IMR-90 (cell line): Measurements from ENCODE around the gene ZMIZ1.

Experiments
- BHLHE40 ChIP-seq: fragments of 150-350 bp; IDR thresholded peaks from 2 replicates; pipeline ENCODE4 v1.6.1; 2016; ENCODE audit warnings: mild to moderate bottlenecking, low read depth, low read length
- CEBPB ChIP-seq: IDR thresholded peaks from 2 replicates; pipeline ENCODE4 v1.6.1; 2012; ENCODE audit warnings: low read depth, low read length, improper control_type of control experiment
- CTCF ChIP-seq: conservative IDR thresholded peaks from 2 replicates; pipeline ENCODE4 v1.5.1; 2012; ENCODE audit warnings: mild to moderate bottlenecking, low read depth, low read length, improper control_type of control experiment
- ELK1 ChIP-seq: fragments of 150-350 bp; IDR thresholded peaks from 2 replicates; pipeline ENCODE4 v1.6.1; 2016; ENCODE audit warnings: low read depth, mild to moderate bottlenecking, low read length, moderate library complexity, borderline replicate concordance
- FOS ChIP-seq: fragments of 150-350 bp; IDR thresholded peaks from 2 replicates; pipeline ENCODE4 v1.6.1; 2016; ENCODE audit warnings: low read depth, low read length
- MAZ ChIP-seq: IDR thresholded peaks from 2 replicates; pipeline ENCODE4 v1.6.1; 2012; ENCODE audit warnings: low read depth, mild to moderate bottlenecking, low read length, improper control_type of control experiment, moderate library complexity, borderline replicate concordance
- MXI1 ChIP-seq: IDR thresholded peaks from 2 replicates; pipeline ENCODE4 v1.6.1; 2012; ENCODE audit warnings: low read depth, mild to moderate bottlenecking, low read length, moderate library complexity, borderline replicate concordance
- POLR2A ChIP-seq: IDR thresholded peaks from 2 replicates; pipeline ENCODE4 v1.6.1; 2012; ENCODE audit warnings: mild to moderate bottlenecking, low read depth, low read length
- RFX5 ChIP-seq: IDR thresholded peaks from 2 replicates; pipeline ENCODE4 v1.8.0; 2012; ENCODE audit warnings: low read depth, mild to moderate bottlenecking, low read length, moderate library complexity
- SMC3 ChIP-seq: fragments of 150-350 bp; IDR thresholded peaks from 2 replicates; pipeline ENCODE4 v1.6.1; 2016; ENCODE audit warnings: low read depth, mild to moderate bottlenecking, antibody characterized with exemption, low read length, moderate library complexity

GRCh38 chr10:79358811-79359210 is 290.0 kb downstream of the ZMIZ1 start:
- TF ChIP-seq CTCF (no peak), RFX5 (no peak), FOS (no peak), BHLHE40 (no peak), MXI1 (no peak), MAZ (no peak), POLR2A (no peak), SMC3 (no peak), ELK1 (no peak), CEBPB (no peak)
